GM04504 (cell line): Measurements from ENCODE around the gene LMBR1.
"Not testable (repeated sequence)": the region's sequence is repeated elsewhere in the genome, so short reads cannot be mapped to it uniquely, and the experiment has no call there.

Source experiments
- DNase-seq: peaks from one replicate; pipeline ENCODE4 v3.0.0-alpha.2; 2012; ENCODE audit warnings: low read depth

Gene LMBR1

DNA sequence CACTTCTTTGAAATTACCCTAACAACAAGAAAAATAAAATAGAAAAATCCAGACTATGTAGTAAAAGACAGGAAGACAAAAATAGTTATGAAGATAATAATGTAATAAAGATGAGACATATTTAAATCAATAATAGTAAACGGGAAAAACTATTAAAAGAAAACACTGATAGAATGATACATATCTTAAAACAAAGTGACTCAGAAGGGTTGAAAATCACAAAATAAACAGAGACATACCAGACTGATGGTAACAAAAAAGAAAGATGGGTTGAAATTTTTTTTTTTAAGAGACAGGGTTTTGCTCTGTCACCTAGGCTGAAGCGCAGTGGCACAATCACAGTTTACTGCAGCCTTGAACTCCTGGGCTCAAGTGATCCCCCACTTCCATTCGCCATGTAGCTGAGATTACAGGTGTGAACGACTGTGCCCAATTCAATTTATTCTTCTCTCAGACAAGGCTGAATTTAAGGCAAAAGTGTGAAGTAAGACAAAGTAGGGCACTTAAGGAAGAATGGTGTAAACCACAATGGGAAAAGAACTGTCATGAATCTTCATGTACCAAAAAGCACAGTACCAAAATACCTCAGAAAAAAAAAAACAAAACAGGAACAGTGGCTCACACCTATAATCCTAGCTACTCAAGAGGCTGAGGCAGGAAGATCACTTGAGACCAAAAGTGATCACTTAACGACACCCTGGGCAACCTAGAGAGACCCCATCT lies 47.4 kb downstream of the LMBR1 start:
- DNase-seq: no peak

DNA sequence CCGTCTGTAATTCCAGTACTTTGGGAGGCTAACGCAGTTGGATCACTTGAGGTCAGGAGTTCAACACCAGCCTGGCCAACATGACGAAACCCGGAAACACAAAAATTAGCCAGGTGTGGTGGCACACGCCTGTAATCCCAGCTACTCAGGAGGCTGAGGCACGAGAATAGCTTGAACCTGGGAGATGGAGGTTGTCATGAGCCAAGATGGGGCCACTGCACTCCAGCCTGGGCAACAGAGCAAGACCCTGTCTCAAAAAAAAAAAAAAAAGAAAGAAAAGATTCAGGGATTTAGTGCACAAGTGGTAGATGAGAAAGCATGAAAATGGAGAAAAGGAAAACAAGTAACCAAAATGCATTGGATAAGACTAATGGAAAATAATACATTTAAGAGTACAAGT lies 49.4 kb downstream of the LMBR1 start:
- DNase-seq: not testable (repeated sequence)

DNA sequence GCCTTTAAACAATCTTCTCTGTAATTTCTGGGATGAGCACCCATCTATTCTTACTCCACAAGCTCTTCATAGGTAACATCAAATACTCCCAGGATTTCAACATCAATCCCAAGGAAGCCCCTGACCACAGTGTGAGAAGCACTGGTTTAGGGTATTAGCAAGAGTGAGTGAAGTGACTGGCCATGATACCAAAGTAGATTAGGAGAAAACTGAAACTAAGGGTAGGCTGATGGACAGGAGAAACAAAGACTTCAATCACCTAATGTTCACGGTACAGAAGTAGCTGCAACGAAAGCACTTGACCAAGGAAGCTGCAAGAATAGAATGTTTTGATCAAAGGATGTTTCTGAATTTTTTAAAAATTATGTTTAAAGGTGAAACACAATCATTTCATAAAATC lies 49.8 kb downstream of the LMBR1 start:
- no peak for DNase-seq

DNA sequence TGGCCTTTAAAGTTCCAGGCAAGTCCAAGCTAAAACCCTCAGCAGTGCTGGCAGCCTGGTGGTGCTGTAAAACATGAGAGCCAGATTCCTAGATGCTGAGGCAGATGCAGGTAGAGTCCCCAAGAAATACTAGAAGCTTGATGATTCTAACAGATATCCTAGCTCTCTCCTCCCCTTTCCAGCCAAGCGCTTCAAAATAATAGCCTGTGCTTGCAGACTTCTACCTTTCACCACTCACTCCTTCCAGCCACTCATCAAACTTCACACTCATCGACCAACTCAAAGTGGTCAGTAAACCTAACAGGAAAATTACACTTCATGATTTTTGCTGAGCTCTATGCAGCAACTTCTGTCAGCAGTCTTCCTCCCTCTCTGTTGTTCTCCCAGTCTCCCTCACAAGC lies 50.2 kb downstream of the LMBR1 start:
- no peak for DNase-seq

DNA sequence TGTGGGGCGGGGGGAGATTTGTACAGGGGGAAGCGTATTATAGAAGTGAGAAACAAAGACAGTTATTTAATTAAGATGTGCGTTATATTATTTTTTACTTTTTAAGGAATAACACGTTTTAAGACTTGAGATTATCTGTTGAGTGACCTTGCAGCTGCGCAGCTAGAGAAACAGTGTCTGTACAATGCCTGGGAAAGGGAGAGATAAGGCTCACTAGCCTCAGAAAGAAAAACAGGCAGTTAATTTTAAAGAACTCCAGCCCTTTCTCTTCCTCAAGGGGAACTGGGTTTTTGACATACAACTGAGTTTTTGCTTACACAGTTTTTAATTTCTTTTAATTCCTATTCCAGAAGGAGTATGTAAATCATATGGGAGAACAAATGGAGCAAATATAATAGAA lies 50.7 kb downstream of the LMBR1 start:
- DNase-seq: no peak

DNA sequence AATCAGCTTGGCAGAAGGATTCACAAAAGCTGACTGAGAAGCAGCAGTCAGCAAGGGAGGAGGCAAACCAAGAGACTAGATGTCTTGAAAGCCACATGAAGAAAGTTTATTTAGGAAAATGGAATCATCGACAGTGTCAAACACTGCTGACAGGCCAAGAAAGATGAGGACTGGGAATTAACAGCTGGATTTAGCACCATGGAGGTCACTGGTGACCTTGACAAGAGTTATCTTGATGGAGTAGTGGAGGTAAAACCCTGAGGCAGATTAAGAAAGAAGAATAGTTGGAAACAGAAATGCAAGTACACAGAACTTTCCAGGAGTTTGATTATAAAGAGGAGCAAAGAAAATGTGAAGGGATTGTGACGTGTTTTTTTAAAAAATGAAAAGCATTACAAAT lies 51.5 kb downstream of the LMBR1 start:
- no peak for DNase-seq

DNA sequence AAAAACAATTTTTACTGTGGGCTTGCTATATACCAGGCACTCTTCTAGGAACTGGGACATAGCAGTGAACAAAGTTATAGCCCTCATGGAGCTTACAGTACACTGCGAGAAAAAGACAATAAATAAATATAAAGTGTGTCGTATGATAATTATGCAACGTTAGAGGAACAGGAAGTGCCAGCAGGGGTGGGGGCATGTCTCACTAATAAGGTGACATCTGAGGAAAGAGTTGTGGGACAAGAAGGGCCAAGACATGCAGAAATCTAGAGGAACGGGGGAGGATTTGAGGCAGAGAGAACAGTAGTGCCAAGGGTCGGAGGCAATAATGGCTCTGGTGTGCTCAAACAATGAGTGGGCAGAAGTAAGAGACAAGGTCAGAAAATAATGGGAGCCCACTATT lies 52.8 kb downstream of the LMBR1 start:
- no peak for DNase-seq

DNA sequence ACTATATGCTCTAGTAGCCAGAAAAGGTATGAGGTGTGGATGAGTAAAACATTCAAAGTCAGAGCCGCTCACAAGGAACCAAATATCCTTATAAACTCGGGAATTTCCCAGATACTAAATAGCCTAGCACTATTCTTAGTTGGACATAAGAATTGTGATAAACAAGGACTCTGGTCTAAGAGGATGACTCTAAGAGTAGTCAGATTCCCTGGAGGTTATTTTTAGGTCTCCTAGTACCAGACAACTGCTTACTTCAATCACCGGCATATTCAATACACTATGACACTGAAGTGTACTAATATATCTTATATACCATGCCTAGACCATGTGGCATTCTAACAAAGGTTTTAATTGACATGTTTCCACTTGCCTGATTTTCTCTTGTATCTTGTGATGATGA lies 56.5 kb downstream of the LMBR1 start:
- no peak for DNase-seq

DNA sequence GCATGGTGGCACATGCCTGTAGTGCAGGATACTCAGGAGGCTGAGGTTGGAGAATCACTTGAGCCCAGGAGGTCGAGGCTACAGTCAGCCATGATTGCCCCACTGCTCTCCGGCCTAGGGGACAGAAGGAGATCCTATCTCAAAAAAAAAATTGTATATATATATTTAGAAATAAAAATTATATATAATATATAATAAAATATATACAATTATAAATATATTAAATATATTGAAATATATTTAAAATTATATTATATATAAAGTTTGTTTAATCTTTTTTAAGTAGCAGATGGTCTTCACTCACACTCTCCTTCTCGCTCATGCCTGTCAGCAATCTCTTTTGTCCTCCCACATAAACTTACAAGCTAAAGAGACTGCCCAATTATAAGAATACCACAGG lies 58.5 kb downstream of the LMBR1 start:
- no peak for DNase-seq

DNA sequence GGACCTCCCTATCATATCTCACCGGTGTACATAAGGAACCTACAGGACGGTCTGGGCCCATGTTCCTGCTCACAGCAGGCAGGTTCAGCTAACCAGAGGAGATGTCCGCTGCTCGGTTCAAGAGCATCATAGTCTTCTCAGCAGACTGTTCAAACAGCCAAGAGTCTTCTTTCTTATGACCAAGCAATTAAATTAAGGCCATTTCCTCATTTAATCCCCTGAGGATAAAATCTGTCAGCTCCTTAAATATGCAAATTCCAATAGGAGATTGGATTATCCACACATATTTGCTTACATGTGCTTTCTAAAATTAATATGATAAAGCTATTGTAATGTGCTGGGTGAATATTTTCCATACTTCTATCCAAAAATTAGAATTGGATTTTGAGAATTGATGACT lies 59.7 kb downstream of the LMBR1 start:
- DNase-seq: no peak

DNA sequence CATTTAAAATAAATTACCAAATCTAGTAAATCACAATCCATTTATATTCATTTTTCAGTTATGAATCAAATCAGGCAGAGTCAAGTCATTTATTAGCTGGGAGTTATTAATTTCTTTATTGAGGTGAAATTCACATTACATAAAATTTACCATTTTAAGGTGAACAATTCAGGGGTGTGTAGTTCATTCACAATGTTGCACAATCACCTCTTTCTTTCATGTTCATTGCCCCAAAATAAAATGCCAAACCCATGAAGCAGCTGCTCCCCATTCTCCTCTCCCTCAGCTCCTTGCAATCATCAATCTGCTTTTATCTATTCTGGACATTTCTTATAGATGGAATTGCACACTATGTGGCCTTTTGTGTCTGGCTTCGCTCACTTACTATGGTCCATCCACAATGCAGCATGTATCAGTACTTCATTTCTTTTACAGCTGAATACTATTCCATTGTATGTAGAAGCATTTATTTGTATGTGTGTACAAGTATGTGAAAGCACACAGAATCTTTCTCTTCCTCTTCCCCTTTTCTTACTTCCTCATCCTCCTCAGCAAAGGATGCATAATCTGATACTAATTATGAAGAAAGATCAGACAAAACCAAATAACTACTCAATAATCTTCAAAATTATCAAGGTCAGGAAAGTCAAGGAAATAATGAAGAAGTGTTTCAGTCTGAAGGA lies 60.6 kb downstream of the LMBR1 start:
- no peak for DNase-seq

DNA sequence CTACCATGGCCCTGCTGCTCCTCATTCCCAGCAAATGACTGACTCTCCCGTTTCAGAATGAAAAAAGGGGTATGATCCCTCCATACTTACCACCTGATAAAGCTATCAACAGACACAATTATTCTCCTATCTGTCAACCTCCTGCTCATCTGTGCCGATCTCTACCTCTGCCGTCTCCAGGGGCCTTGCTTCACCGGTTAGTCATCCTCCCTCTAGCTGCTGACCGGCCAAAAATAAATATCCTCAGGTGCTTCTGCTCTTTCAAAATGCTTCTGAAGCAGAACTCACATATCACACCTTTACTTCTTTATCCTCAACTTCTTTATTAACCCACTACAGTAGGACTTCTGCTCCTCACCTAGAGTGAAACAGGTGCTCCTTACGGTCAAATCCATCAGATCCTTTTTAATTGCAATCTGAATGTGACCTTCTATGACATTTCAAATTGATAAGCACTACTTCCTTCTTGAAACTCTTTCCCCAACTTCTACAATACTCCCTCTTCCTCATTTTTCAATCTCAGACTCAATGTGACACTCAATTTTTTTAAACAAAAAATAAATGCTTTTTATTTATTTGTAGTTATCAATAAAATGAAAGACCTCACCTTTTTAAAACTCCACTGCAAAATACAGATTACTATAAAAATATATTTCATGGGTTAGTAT lies 63.2 kb downstream of the LMBR1 start:
- DNase-seq: no peak

DNA sequence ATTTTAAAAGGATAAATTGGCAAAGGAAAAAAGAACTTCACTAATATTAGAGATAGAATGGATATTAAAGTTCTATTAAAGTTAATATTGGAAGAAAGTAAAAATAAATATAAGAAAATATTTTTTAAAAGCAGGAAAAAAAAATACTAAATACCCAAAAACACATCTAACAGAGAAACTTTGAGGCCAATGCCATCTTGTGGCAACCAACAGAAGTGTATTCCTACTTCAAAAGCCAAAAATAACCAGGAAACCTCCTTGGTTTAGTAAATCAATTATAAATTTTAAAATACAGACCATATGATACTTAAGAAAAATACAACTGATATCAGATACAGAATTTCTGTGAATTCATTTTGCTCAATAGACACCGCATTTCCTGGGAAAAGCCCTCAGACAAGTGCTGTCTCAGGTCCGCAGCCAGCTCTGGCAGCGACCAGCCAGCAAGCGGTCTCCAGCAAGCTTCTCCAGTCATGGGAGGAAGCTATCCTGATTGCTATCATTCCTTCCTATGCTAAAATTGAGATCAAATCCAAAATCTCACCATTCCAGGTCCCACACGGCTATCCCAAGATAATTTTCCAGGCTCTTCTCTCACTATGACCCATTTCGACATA lies 65.3 kb downstream of the LMBR1 start:
- DNase-seq: no peak

DNA sequence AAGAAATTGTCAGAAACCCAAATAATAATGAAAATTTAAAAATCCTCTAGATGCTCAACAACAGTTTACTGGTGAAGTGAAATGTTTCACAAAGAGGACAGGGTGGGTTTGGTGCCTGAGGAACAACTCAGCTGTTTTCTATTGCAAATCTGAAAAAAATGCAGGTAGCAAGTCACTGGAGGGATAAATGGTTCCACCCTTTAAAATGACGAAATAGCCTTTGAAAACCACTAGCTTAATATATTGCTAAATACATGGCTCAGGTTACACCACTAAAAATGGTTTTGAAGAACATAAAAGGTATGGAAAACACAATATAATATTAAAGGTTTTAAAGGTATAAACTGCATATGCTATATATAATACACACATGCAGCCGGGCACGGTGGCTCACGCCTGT lies 69.5 kb downstream of the LMBR1 start:
- DNase-seq: no peak

DNA sequence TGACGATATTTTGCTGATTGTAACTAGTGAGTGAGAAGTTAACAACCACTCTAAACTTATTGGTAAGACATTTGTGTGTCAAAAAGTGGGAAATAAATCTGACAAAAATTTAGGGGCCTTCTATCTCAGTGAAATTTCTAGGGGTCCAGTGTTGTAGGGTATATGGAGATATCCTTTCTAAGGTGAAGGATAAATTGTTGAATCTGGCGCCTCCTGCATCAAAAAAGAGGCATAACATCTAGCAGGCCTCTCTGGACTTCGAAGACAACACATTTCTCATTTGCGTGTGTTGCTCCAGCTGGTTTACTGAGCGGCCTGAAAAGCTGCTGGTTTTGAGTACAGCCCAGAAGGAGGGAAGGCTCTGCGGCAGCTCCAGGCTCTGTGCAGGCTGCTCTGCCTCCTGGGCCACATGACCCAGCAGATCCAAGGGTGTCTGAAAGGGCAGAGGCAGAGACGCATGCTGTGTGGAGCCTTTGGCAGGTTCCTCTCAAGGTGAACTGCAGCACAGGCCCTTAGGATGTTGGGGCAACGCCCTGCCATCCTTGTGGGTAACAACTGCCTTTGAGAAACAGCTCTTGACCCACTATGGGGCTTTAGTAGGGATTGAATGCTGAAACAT lies 72.4 kb downstream of the LMBR1 start:
- no peak for DNase-seq

DNA sequence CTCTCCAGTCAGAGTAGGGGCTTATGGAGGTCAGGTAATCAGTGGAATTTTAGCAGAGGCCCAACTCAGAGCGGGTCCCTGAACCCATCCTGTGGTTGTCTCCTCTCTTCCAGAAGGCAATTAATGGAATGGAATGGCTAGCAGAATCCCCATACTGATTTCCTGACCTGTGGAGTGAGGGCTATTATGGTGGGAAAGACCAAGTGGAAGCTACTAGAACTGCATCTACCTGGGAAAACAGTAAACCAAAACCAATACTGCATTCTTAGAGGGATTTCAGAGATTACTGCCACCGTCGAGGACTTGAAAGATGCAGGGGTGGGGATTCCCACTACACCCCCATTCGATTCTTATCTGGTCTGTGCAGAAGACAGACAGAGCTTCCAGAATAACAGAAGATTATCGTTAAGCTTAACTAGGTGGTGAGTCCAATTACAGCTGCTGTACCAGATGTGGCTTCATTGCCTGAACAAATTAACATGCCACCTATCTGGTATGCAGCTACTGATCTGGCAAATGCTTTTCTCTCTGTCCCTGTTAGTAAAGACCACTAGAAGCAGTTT lies 73.2 kb downstream of the LMBR1 start:
- DNase-seq: no peak

DNA sequence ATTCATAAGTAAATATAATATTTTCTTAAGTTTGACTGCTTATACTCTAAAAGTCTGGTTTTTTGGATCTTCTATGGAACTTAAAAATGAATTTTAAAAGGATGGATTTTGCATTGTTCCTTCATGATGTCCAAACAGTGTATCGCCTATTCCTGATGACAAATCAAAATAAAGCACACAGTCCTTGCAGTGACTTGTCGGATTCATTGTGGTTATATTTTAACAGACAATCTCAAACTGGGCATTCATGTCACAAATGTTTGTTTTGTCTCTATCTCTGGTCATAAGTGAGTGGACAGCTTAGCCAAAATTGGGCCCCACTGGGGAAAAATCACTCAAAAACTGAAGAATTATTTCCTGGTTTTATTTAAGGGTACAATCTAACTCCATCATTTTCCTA lies 74.8 kb downstream of the LMBR1 start:
- no peak for DNase-seq

DNA sequence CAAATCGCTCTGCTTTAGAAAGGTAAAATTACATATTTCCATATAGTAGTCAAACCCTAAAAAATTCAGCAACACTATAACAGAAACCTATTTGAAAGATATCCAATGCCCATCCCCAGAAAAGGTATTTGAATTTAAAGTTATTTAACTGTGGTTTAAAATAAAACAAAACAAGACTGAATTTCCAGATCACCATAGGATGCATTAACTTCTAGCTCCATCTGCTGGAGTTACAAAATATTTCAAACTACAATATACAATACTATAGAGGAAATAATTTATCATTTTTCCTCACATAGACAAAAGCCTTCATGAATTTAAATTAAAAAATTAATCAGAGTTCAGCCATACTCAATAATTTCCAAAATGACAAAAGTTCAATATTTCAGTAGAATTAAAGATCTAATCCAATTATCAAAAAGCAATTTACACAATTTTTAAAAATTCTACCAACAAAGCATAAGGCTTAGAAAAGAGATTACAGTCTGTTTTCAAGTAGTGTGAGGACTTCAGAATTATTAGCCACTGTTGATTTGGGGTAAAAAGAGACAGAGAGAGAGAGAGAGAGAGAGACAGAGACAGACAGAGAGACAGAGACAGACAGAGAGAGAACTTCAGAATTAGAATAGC lies 75.9 kb downstream of the LMBR1 start:
- no peak for DNase-seq

DNA sequence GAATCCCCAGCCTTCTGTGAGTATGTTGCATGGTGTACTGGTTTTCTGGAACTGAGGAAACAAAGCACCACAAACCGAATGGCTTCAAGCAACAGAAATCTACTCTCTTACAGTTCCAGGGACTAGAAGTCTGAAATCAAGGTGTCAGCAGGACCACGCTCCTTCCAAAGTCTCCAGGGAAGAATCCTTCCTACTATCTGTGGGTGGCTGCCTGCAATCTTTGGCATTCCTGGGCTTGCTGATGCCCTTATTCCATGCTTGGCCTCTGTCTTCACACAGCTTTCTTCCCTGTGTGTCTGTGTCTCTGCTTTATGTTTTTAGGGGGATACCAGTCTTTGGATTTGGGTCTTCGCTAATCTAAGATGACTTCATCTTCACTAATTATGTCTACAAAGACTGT lies 81.3 kb downstream of the LMBR1 start:
- DNase-seq: no peak

DNA sequence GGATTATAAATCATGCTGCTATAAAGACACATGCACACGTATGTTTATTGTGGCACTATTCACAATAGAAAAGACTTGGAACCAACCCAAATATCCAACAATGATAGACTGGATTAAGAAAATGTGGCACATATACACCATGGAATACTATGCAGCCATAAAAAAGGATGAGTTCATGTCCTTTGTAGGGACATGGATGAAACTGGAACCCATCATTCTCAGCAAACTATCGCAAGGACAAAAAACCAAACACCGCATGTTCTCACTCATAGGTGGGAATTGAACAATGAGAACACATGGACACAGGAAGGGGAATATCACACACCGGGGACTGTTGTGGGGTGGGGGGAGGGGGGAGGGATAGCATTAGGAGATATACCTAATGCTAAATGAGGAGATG lies 89.3 kb downstream of the LMBR1 start:
- DNase-seq: not testable (repeated sequence)

DNA sequence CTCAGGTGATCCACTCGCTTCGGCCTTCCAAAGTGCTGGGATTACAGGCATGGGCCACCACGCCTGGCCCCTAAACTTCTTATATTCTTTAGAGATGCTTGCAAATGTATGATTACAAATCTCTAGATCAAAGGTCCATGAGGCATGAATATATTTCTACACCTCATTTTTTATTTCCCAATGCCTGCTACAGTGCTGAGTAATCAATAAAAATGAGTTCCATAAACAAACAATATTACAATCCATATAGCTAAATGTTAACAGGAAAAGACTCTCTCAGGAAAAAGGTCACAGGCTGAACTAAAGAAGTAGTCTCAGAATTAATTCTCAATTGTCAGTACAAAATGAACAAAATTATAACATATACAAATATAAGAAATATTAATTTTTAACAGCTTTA lies 90.8 kb downstream of the LMBR1 start:
- no peak for DNase-seq

DNA sequence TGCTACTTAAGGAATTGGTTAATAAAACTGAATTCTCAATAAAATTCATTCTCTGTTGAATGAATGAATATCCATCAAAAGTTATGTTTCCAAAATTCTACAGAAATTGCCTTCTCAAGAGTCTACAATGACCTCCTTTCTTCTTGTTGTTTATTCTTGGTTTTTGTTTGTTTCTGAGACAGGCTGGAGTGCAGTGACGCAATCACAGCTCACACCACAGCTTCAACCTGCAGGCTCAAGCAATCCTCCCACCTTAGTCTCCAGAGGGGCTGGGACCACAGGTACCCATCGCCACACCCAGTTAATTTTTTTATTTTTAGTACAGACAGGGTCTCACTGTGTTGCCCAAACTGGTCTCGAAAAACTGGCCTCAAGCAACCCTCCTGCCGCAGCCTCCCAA lies 97.6 kb downstream of the LMBR1 start:
- DNase-seq: no peak
